IPS-18c (cell line): Measurements from ENCODE around the gene FAM89B.

Experiments used
- H3K4me3 ChIP-seq: 2 replicates; pipeline ENCODE4 v1.7.0; 2013; ENCODE audit warnings: low read depth, mild to moderate bottlenecking, low read length, moderate library complexity; ENCODE audit not compliant: insufficient read depth
- H3K9me3 ChIP-seq: one replicate; pipeline ENCODE4 v1.6.1; 2013; ENCODE audit warnings: mild to moderate bottlenecking, low read length, moderate library complexity; ENCODE audit not compliant: control insufficient read depth, insufficient read depth

FAM89B gene

DNA sequence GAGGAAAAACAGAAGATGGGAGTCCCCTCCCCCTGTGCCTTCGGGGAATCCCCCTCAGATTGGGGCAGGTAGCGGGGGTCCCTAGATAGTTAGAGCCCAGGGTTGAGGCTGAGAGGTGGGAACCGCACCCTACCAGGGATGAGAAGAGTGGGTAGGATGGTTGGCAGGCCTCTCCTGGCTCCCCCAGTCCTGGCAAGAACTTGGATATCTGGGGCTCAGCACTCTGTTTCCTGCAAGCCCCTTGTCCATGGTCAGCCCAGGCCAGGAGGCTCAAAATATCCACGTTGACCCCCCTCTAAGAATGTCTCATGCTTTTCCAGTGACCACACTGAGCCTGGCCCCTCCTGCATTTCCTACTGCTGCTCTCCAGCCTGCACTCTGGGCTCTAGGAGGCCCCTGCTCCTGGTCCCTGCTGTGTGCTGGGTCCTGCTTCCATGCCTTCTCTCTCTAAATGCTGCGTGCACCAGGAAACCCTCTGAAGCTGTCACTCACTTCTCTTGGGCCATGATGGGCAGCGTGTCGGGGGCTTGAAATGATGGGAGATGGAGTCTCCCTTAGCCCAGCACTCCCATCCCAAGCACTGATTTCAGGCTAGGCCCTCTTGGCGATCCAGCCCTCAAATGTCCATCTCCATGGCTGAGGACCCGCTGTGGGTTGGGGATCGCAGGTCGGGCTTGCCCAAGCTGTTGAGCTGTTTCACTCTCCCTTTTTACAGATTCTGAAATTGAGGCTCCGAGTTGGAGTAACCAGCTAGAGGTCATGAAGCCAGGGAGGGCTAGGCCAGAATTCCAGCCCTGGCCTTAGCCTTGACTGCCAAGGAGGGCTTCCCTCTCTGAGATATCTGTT is 39.6 kb downstream of the FAM89B start:
- Histone ChIP-seq H3K4me3 (no peak overlapping the region), H3K9me3 (peaks cover 5% of the 10 kb centered on the region)

- Histone ChIP-seq H3K4me3 (peak overlapping the region; percentile 6; the same call in 1 of the 2 replicates), H3K9me3 (peaks cover 5% of the 10 kb centered on the region)
Measured at GRCh38 chr11:65612691-65613090, 40.4 kb downstream of the FAM89B start.

DNA sequence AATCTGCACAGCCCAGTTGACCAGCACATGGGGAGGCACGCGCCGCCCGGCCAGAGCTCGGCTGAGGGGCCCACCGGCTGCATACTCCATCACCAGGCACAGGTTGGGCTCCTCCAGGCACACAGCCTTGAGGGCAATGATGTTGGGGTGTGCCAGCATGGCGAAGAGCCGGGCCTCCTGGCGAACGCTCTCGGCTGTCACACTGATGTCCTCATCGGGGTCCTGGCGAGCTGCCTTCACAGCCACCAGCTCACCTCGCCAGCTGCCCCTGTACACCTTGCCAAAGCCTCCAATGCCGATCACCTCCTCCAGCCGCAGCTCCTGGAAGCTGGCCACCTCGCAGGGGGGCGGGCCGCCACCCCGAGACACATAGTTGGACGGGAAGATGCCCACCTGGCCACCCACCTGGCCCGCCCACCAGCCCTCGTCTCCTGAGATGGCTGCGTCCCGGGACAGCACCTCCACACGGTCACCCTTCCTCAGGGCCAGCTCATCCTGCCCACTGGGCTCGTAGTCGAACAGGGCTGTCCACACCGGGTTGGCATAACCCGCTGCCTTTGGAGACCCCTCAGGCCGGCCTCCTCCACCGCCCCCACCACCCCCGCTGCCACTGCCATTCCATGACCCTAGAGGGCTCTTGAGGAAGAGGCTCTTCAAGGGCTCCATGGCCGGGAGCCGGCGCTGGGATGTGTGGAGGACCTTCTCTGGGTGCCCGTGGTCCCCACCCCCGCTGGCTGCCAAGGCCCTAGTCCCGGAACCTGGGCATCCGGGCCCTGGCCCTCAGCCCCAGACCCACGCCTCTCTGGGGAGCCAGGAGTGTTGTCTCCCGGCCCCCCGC is 41.0 kb downstream of the FAM89B start:
- peak overlapping the region; percentile 82 for H3K4me3 ChIP-seq
- H3K9me3 ChIP-seq, result peaks cover 3% of the 10 kb centered on the region

DNA sequence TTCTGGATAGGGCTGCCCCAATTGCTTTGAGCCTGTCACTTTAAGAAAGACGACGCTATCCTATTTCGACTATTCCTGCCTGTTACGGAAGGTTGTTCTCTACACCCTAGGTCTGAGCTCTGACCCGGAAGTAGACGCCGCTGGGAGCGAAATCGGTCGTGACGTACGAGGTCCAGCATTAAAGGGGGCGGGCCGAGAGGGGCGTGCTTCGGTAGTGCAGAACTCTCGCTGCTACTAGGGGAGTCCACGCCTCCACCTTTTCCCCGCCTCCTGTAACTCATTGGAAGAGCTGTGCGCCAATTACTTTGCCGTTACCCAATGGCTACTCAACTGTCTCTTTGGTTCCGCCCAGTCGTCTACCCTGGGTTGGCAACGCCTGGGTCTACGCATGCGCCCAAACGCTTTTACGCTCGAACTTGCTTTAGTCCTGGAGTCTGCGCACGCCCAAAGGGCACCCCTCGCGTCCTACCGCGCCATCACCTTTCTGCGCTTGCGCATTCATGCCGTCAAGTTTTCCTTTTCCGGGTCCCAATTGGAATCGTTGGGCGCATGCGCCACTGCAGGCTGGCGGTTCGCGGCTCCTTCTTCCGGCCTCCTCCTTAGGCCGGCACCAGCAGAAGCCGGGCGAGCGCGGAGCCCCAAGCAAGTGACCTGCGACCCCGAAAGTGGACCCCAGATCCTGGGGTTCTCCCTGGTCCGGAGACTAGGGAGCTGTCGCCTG is 43.1 kb downstream of the FAM89B start, which contains the start of gene PCNX3:
Gene PCNX3 (plus strand): TSS at position 548 of the 721 bp plus-strand sequence. CDS start 536 bp downstream, outside the sequence.
- Histone ChIP-seq H3K9me3 (peaks cover 3% of the 10 kb centered on the region), H3K4me3 (peak within 1 kb of the TSS; percentile 89)

- H3K9me3 ChIP-seq, result peaks cover 3% of the 10 kb centered on the region
- peak overlapping the region; percentile 89 for H3K4me3 ChIP-seq
Measured at GRCh38 chr11:65615950-65616574, 43.7 kb downstream of the FAM89B start.

DNA sequence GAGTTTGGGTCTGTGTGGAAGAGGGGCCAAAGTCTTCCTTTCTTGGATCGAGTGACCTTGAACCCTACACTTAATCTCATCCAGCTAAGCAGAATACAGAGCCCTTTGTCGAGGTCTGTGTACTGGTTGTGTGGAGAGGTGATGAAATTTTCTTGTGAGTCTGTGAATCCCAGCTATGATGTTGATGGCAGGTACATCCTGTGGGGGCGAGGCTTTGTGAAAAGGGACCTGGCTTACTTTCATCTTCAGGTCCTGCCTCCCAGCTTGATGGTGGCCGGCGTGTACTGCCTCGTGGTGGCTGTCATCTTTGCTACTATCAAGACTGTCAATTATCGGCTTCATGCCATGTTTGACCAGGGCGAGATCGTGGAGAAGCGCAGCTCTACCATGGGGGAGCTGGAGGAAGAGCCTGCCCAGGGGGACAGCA is 44.2 kb downstream of the FAM89B start:
- Histone ChIP-seq H3K4me3 (peak overlapping the region; percentile 89), H3K9me3 (peaks cover 3% of the 10 kb centered on the region)

DNA sequence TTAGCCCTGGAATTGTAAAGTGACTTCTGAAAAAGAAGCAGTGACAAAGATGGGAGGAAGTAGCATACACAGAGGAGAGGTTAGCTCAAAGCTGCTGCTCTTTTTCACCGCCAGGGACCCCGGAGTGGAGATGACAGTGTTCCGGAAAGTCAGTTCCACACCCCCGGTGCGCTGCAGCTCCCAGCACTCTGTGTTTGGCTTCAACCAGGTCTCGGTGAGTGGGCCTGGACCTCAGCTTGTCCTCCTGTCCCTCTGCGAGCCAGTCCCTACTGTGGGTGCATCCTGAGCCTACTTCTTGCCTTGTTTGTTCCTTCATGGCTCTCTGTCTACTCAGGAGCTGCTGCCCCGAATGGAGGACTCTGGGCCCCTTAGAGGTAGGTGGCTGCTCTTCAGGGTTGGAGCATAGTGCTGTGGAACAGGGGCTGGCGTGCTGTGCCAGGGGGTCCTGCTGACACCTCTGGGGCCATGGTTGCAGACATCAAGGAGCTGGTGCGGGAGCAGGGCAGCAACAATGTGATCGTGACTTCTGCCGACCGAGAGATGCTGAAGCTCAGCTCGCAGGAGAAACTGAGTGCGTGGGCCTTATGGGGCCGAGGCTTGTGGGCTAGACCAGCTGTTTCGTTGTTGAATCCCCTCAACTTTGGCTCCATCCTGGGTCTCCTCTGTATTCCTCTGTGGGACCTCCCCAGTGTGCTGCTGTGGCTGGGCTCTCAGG is 45.0 kb downstream of the FAM89B start:
- H3K4me3 ChIP-seq, result no peak overlapping the region
- H3K9me3 ChIP-seq, result peaks cover 3% of the 10 kb centered on the region

DNA sequence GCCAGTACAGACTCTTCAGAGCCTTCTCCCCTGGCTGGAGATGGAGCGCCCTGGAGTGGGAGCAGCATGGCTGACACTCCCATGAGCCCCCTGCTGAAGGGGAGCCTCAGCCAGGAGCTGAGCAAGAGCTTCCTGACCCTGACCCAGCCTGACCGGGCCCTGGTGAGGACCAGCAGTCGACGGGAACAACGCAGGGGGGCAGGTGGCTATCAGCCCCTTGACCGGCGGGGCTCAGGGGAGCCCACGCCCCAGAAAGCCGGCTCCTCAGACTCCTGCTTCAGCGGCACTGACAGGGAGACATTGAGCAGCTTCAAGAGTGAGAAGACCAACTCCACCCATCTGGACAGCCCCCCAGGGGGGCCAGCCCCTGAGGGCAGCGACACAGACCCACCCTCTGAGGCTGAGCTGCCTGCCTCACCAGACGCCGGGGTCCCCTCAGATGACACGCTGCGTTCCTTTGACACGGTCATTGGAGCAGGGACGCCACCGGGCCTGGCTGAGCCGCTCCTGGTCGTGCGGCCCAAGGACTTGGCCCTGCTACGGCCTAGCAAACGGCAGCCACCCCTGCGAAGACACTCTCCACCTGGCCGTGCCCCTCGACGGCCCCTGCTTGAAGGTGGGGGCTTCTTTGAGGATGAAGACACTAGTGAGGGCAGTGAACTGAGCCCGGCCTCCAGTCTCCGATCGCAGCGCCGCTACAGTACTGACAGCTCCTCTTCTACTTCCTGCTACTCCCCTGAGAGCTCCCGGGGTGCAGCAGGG is 45.8 kb downstream of the FAM89B start:
- no peak overlapping the region for H3K4me3 ChIP-seq
- H3K9me3 ChIP-seq, result peaks cover 3% of the 10 kb centered on the region

GRCh38 chr11:65618763-65619162 is 46.4 kb downstream of the FAM89B start:
- no peak overlapping the region for H3K4me3 ChIP-seq
- H3K9me3 ChIP-seq, result peaks cover 3% of the 10 kb centered on the region

DNA sequence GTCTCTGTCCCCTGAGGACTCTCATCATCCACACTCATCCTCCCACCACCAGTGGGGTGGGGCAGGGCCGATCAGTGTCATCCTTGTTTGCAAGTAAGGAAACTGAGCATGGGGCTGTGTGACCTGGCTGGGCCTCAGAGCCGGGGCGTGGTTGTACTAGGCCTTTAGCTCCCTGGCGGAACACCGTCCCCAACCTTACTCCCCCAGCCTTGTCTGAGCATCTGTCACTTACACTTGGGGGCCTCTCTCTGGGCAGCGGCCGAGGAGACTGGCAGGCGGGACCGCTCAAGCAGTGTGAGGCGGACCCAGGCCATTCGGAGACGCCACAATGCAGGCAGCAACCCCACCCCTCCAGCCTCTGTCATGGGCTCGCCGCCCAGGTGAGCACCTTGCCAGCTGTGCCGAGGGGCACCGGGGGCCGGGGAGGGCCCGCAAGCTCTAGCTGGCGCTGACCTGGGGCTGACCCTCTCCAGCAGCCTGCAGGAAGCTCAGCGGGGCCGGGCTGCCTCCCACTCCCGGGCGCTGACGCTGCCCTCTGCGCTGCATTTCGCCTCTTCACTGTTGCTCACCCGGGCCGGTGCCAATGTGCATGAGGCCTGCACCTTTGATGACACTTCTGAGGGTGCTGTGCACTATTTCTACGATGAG is 47.1 kb downstream of the FAM89B start:
- peaks cover 3% of the 10 kb centered on the region for H3K9me3 ChIP-seq

GRCh38 chr11:65620666-65621065 is 48.3 kb downstream of the FAM89B start:
- peaks cover 3% of the 10 kb centered on the region for H3K9me3 ChIP-seq
- H3K4me3 ChIP-seq, result no peak overlapping the region

More for the DNA sequence above, 47.1 kb downstream of the FAM89B start:
- no peak overlapping the region for H3K4me3 ChIP-seq

DNA sequence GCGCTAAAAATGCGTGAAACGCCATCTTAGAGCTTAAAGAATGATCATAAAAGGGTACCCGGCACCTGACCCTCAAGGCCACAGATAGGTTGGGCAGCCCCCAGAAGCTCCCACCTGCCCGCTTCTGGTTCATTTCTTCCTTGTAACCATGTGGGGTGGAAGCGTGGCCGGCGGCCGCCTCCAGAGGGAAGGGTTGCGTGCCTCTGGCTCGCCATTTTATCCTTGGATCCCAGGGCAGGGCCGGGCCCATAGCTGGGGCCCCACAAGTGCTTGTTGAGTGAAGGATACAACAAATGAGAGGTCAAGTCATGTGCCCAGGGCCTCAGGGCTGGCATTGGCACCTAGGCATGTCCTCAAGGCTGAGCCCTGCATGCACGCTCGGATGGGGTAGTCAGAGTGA is 49.1 kb downstream of the FAM89B start:
- Histone ChIP-seq H3K4me3 (no peak overlapping the region), H3K9me3 (no peaks in the 10 kb centered on the region)

GRCh38 chr11:65622011-65622410 is 49.7 kb downstream of the FAM89B start:
- no peaks in the 10 kb centered on the region for H3K9me3 ChIP-seq

DNA sequence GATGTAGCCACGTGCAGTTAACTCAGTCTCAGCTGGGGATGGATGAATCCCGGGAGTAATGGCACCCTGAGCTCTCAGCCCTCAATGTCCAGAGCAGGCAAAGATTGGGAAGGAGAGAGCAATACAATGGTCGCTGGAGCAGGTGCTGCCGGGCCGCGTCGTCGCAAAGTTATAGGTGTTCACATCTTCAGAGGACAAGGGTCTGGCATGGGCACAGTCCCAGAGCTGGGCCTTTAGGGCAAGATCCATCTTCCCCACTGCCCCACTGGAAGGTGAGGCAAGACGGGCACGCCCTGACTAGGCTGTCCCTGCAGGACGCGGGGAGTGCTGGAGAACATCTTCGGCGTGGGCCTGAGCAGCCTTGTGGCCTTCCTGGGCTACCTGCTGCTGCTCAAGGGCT is 50.8 kb downstream of the FAM89B start:
- H3K4me3 ChIP-seq, result no peak overlapping the region
- no peaks in the 10 kb centered on the region for H3K9me3 ChIP-seq

More at GRCh38 chr11:65622011-65622410, 49.7 kb downstream of the FAM89B start:
- H3K4me3 ChIP-seq, result no peak overlapping the region
